PFSK-1 (cell line): ENCODE results near the gene SPECC1. TPM values are rescaled to one million over a fixed set of nuclear protein-coding genes. Genes with fewer than 3 reads are reported as not detected.
A peak's percentile ranks its signal among the peaks of the same experiment; 100 is the strongest.

Experiments used
- FOXP2 ChIP-seq: optimal IDR thresholded peaks from 2 replicates; pipeline ENCODE3; 2011; ENCODE audit warnings: borderline replicate concordance, control low read depth, inconsistent platforms; ENCODE audit not compliant: insufficient read depth; ENCODE audit errors: extremely low read length, extremely low read depth
- POLR2AphosphoS5 ChIP-seq: IDR thresholded peaks from 2 replicates; pipeline ENCODE4 v1.6.1; 2012; ENCODE audit warnings: low read depth, mild to moderate bottlenecking, control low read depth, low read length, moderate library complexity
- REST ChIP-seq, 2 experiments: IDR thresholded peaks; 2 replicates each; pipeline versions ENCODE4 v1.6.1 to v1.8.0; 2011 to 2012; ENCODE audit warnings: low read depth in 2 of 2, low read length in 2 of 2, control low read depth in 1 of 2, inconsistent platforms in 1 of 2, mild to moderate bottlenecking in 1 of 2, moderate library complexity in 1 of 2; ENCODE audit not compliant: insufficient read depth in 1 of 2
- SIN3A ChIP-seq: IDR thresholded peaks from 2 replicates; pipeline ENCODE4 v1.6.1; 2012; ENCODE audit warnings: mild to moderate bottlenecking, low read length, moderate library complexity, borderline replicate concordance; ENCODE audit not compliant: insufficient read depth
- TAF1 ChIP-seq: IDR thresholded peaks from 2 replicates; pipeline ENCODE4 v1.6.1; 2012; ENCODE audit warnings: low read length, control low read depth, borderline replicate concordance; ENCODE audit not compliant: insufficient read depth
- polyA plus RNA-seq: library from polyadenylated mRNA; unstranded; fragments of >200 nt; gene quantifications from one replicate; pipeline ENCODE4 v1.2.1, GENCODE V29; 2012; ENCODE audit warnings: low read depth, missing spikeins; ENCODE audit not compliant: insufficient read length

Gene SPECC1, protein sequence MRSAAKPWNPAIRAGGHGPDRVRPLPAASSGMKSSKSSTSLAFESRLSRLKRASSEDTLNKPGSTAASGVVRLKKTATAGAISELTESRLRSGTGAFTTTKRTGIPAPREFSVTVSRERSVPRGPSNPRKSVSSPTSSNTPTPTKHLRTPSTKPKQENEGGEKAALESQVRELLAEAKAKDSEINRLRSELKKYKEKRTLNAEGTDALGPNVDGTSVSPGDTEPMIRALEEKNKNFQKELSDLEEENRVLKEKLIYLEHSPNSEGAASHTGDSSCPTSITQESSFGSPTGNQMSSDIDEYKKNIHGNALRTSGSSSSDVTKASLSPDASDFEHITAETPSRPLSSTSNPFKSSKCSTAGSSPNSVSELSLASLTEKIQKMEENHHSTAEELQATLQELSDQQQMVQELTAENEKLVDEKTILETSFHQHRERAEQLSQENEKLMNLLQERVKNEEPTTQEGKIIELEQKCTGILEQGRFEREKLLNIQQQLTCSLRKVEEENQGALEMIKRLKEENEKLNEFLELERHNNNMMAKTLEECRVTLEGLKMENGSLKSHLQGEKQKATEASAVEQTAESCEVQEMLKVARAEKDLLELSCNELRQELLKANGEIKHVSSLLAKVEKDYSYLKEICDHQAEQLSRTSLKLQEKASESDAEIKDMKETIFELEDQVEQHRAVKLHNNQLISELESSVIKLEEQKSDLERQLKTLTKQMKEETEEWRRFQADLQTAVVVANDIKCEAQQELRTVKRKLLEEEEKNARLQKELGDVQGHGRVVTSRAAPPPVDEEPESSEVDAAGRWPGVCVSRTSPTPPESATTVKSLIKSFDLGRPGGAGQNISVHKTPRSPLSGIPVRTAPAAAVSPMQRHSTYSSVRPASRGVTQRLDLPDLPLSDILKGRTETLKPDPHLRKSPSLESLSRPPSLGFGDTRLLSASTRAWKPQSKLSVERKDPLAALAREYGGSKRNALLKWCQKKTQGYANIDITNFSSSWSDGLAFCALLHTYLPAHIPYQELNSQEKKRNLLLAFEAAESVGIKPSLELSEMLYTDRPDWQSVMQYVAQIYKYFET
- polyA plus RNA-seq, result 0.53 TPM

- no peak for TF ChIP-seq TAF1
- TF ChIP-seq FOXP2, result peak; percentile 50
- no peak for TF ChIP-seq SIN3A
- no peak for TF ChIP-seq REST (IDR thresholded peaks at IDR 0.05; ENCODE audit: insufficient read depth in 1 of 2, low read depth in 2 of 2, low read length in 2 of 2)
- TF ChIP-seq POLR2AphosphoS5, result no peak
Observed at GRCh38 chr17:20009302-20010098, at the start of gene SPECC1. Gene SPECC1 (plus strand): TSS chr17:20009359. CDS start chr17:20096652, 87,293 bp downstream.

- TF ChIP-seq FOXP2, result no peak
Observed at GRCh38 chr17:19973156-19973555, 36.0 kb upstream of the SPECC1 start.

DNA sequence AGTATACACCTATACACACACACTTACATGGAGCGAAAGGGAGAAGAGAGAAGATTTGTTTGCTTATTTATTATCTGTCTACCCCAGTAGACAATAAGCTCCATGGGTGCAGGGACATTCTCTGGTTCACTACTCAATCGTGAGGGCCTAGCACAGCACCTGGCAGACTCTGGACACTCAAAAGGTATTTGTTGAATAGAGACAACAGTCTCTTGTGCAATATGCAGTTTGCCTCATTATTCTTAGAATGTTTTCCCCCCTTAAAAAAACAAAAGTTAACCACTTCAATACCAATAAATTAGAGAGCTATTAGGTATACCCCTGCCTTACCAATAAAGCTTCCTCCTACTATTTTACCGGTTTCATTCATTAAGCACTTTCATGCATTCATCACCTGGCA lies 33.6 kb upstream of the SPECC1 start:
- TF ChIP-seq POLR2AphosphoS5 (no peak), REST (IDR thresholded peaks at IDR 0.05; ENCODE audit: insufficient read depth in 1 of 2, low read depth in 2 of 2, low read length in 2 of 2) (no peak), TAF1 (no peak), SIN3A (no peak)

- 0 out of 4 replicates have a peak, but pooled peaks of 1 of the 2 experiments have one; percentile 19 for TF ChIP-seq REST (IDR thresholded peaks at IDR 0.05; ENCODE audit: insufficient read depth in 1 of 2, low read depth in 2 of 2, low read length in 2 of 2)
- TF ChIP-seq FOXP2, result peak; percentile 67
- TF ChIP-seq SIN3A, result no peak
- TF ChIP-seq TAF1, result peak; percentile 86; the same call in 1 of the 2 replicates
- peak; percentile 91 for TF ChIP-seq POLR2AphosphoS5
Observed at GRCh38 chr17:19977293-19978208, 31.6 kb upstream of the SPECC1 start, which contains the start of gene AKAP10. Gene AKAP10 (minus strand): TSS chr17:19977828. CDS start chr17:19977679, 149 bp downstream.

DNA sequence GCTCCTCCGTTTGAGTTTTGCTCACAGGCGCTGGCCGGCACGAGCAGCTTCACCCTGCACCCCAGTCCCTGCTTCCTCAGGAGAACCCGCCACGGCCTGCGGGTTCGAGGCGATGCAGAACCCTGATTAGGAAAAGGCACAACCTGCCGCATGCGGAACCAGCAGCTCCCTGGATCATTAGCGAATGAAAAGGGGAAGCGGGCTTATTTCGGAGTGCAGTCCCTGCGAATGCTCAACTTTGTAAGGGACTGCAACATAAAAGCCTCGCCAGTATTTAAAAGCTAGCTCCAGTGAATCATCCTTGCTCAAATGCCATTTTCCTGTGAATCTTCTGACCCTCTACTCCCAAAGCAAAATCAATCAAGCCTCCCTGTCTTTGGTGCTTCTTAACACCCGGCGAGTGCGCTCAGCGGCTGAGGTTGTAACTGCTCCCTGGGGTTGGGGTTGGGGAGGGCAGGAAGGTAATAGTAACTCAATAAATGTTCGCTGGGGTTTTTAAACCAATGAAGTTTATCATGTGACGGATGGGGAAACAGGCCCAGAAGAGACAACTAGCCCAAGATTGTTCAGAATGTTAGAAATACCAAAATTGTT lies 30.9 kb upstream of the SPECC1 start:
- TF ChIP-seq POLR2AphosphoS5 (no peak), SIN3A (no peak), TAF1 (no peak), REST (IDR thresholded peaks at IDR 0.05; ENCODE audit: insufficient read depth in 1 of 2, low read depth in 2 of 2, low read length in 2 of 2) (no peak), FOXP2 (no peak)
